Measurements from ENCODE around the gene LNP1. TPM values are rescaled to one million over a fixed set of nuclear protein-coding genes. Genes with fewer than 3 reads are reported as not detected.
A peak's percentile ranks its signal among the peaks of the same experiment; 100 is the strongest.

Gene LNP1
- total RNA-seq, 2 experiments from 2014 or later, result 8.9 to 12.7 TPM

GRCh38 chr3:100419406-100419805 is 18.1 kb downstream of the LNP1 start:
- Histone ChIP-seq H3K4me1 (ENCODE audit: insufficient read depth, low read length, poor library complexity, severe bottlenecking) (peaks cover 6% of the 10 kb centered on the region), H3K9me2 (ENCODE audit: insufficient read depth, low read length) (no peaks in the 10 kb centered on the region), H2AFZ (ENCODE audit: low read length) (no peak overlapping the region), H3K4me2 (ENCODE audit: low read length) (no peak overlapping the region), H4K20me1 (ENCODE audit: insufficient read depth, low read length) (no peaks in the 10 kb centered on the region), H3K36me3 (ENCODE audit: insufficient read depth, low read length) (no peaks in the 10 kb centered on the region), H3K79me2 (ENCODE audit: insufficient read depth, low read depth, low read length) (no peaks in the 10 kb centered on the region), H3K9me3 (ENCODE audit: low read length) (no peaks in the 10 kb centered on the region), H3K27ac (ENCODE audit: low read depth, low read length, poor library complexity, severe bottlenecking) (no peak overlapping the region), H3K4me3 (ENCODE audit: low read depth, low read length, poor library complexity, severe bottlenecking) (no peak overlapping the region)
- intact Hi-C loops (cut with micrococcal nuclease; ENCODE audit: unreplicated experiment), result no loop called here
- peak; percentile 18 for DNase-seq (ENCODE audit: low spot score)
- POLR2A ChIA-PET, result interaction anchor here (0.6 to 1.9 kb wide), 3 partner anchors 18 to 86 kb away, joined by 3 to 13 read pairs (median 4); partner anchors contain the start of genes LNP1 and TOMM70
- no TSS peak for BruUV-seq (replicated peaks)
- CTCF ChIA-PET (ENCODE audit: unreplicated experiment), result no interaction called here
- TF ChIP-seq EZH2phosphoT487 (IDR thresholded peaks at IDR 0.05; ENCODE audit: borderline replicate concordance, low read depth, low read length) (no peak), CTCF (conservative IDR thresholded peaks at IDR 0.05; ENCODE audit: low read length) (no peak)

- Histone ChIP-seq H3K4me3 (ENCODE audit: low read depth, low read length, poor library complexity, severe bottlenecking) (no peak overlapping the region), H3K9me2 (ENCODE audit: insufficient read depth, low read length) (no peaks in the 10 kb centered on the region), H3K4me2 (ENCODE audit: low read length) (no peak overlapping the region), H3K9me3 (ENCODE audit: low read length) (no peaks in the 10 kb centered on the region), H4K20me1 (ENCODE audit: insufficient read depth, low read length) (no peaks in the 10 kb centered on the region), H3K36me3 (ENCODE audit: insufficient read depth, low read length) (no peaks in the 10 kb centered on the region), H3K4me1 (ENCODE audit: insufficient read depth, low read length, poor library complexity, severe bottlenecking) (peaks cover 6% of the 10 kb centered on the region), H3K79me2 (ENCODE audit: insufficient read depth, low read depth, low read length) (no peaks in the 10 kb centered on the region), H3K27ac (ENCODE audit: low read depth, low read length, poor library complexity, severe bottlenecking) (no peak overlapping the region), H2AFZ (ENCODE audit: low read length) (no peak overlapping the region)
- CTCF ChIA-PET (ENCODE audit: unreplicated experiment), result no interaction called here
- BruUV-seq (replicated peaks), result no TSS peak
- TF ChIP-seq EZH2phosphoT487 (IDR thresholded peaks at IDR 0.05; ENCODE audit: borderline replicate concordance, low read depth, low read length), result no peak
- TF ChIP-seq CTCF (conservative IDR thresholded peaks at IDR 0.05; ENCODE audit: low read length), result no peak
- POLR2A ChIA-PET, result no interaction called here
- DNase-seq (ENCODE audit: low spot score), result no peak
- intact Hi-C loops (cut with micrococcal nuclease; ENCODE audit: unreplicated experiment), result no loop called here
Measured at GRCh38 chr3:100420885-100421284, 19.5 kb downstream of the LNP1 start.

- no peaks in the 10 kb centered on the region; the same call in 1 of the 2 replicates for H3K9me2 ChIP-seq (ENCODE audit: insufficient read depth, low read length)
- no peaks in the 10 kb centered on the region; the same call in 1 of the 2 replicates for H4K20me1 ChIP-seq (ENCODE audit: insufficient read depth, low read length)
- H3K9me3 ChIP-seq (ENCODE audit: low read length), result no peaks in the 10 kb centered on the region
- no TSS peak for BruUV-seq (replicated peaks)
- no peak overlapping the region for H3K4me2 ChIP-seq (ENCODE audit: low read length)
- no peak overlapping the region for H3K27ac ChIP-seq (ENCODE audit: low read depth, low read length, poor library complexity, severe bottlenecking)
- ChIA-PET CTCF (ENCODE audit: unreplicated experiment) (no interaction called here), POLR2A (interaction anchor here (1.5 kb wide), 1 partner anchor 23 kb away, joined by 6 read pairs; the partner anchor contains the start of genes LNP1 and TOMM70)
- intact Hi-C loops (cut with micrococcal nuclease; ENCODE audit: unreplicated experiment), result no loop called here
- H3K36me3 ChIP-seq (ENCODE audit: insufficient read depth, low read length), result no peaks in the 10 kb centered on the region
- TF ChIP-seq CTCF (conservative IDR thresholded peaks at IDR 0.05; ENCODE audit: low read length), result no peak
- TF ChIP-seq EZH2phosphoT487 (IDR thresholded peaks at IDR 0.05; ENCODE audit: borderline replicate concordance, low read depth, low read length), result no peak
- H2AFZ ChIP-seq (ENCODE audit: low read length), result no peak overlapping the region
- DNase-seq (ENCODE audit: low spot score), result no peak
- H3K79me2 ChIP-seq (ENCODE audit: insufficient read depth, low read depth, low read length), result no peaks in the 10 kb centered on the region
- peaks cover 6% of the 10 kb centered on the region for H3K4me1 ChIP-seq (ENCODE audit: insufficient read depth, low read length, poor library complexity, severe bottlenecking)
- no peak overlapping the region for H3K4me3 ChIP-seq (ENCODE audit: low read depth, low read length, poor library complexity, severe bottlenecking)
Measured at GRCh38 chr3:100423611-100424010, 22.3 kb downstream of the LNP1 start.

Data from OCI-LY7 (cell line).